Putamen (tissue), 1 donor: ENCODE measurements around the gene RDH16.

Experiments used
- DNase-seq: peaks from one replicate; pipeline ENCODE4 v3.0.0-alpha.2; 2016; ENCODE audit warnings: low spot score

RDH16 gene, protein sequence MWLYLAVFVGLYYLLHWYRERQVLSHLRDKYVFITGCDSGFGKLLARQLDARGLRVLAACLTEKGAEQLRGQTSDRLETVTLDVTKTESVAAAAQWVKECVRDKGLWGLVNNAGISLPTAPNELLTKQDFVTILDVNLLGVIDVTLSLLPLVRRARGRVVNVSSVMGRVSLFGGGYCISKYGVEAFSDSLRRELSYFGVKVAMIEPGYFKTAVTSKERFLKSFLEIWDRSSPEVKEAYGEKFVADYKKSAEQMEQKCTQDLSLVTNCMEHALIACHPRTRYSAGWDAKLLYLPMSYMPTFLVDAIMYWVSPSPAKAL

DNA sequence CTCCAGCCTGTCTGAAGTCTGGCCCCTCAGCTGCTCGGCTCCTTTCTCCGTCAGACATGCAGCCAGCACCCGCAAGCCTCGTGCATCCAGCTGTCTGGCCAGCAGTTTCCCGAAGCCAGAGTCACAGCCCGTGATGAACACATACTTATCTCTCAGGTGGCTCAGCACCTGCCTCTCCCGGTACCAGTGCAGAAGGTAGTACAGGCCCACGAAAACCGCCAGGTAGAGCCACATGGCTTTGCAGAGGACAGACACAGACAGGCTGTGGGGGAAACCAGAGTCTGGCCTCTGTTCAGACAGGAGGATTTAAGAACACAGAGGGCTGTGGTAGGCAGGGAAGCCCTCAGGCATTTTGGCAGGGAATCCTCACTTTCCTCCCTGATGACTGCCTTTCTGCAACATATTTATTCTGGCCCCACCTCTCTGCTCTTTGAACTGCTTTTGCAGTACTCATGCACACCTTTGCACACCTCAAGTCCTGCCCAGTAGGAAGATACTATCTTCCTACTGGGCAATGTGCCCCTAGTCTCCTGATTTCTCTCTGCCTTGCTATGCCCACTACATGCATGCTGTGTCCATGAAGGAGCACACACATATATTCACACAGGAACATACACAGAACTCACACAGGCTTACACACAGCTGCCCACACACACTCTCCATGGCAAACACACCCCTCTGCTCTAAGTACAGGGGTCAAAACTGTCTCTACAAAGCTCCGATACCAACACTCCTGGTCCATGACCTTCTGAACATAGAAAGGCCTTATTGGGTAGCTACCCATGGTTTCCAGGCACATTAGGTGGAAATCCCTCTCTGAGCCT is at the start of gene RDH16:
Gene RDH16, minus strand, starts transcription at position 380 of the 824 bp plus-strand sequence. Its CDS starts 146 bp downstream, at position 234.
- no peak for DNase-seq

DNA sequence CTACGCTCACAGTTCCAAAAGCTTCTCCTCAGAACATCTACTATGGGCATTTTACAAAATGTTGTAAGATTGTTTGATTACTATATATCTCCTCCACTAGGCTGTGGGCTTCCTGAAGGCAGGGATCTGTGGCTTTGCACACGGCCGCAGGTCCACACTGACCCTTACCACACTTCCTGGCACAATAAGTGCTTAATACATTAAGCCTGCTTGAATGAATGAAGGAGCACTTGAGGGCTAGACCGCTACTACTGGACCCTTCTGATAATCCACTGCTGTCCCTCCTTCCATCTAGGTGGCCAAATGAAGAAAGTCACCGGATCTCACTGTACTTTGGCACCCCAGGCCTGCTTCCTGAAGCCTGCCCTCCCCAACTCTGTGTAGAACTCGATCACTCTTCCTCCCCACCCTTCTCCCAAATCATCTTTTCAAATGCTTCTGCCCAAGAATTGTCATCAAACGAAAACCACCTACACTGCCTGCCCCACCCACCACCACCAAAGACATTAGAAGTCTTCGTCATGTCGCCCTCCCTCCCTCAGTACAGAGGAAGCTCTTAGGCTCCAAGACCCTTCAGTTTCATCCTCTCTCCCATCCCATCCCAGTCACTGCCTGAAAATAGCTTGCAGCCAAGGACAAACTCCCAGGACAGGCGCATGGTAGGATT is 49.5 kb upstream of the RDH16 start:
- DNase-seq = no peak

DNA sequence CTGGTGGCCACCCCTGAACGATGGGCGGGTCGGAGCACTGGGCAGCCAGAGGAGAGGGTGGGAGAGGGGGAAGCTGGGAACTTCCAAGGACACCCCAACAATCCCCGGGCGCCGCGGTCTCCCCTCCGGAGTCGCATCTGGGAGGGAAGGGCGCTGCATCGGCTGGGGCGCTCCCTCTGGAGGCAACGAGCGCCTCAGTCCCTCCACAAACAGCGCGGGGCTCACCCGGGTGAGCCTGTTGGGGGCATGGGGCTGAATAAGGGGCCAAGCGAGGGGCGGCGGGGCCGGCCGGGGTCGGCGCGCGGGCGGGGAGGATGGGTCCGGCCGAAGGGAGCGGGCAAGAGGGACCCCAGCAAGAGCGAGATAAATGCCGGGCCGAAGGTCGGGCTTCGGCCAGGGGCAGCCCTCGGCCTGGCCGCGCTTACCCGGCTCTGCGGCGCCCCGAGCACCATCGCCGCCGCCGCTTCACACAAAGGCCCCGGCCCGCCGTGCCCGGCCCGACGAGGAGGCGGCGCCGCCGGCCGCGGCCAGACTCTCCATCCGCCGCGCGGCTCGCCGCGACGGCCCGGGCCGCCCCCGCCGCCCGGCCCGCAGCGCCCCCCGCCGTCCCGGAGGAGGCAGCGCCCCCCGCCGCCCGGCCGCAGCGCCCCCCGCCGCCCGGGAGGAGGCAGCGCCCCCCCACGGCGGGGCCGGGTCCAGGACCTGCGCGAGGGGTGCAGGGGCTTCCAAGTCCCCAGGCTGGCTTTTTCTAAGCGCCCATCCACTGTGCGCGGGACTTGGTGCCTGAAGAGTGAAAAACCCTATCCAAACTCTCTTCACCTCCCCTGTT is 48.8 kb upstream of the RDH16 start, which contains the start of gene ZBTB39:
Gene ZBTB39, minus strand, starts transcription at position 567 of the 829 bp plus-strand sequence. CDS start 1,629 bp downstream, outside the sequence.
- peak; percentile 56 for DNase-seq

DNA sequence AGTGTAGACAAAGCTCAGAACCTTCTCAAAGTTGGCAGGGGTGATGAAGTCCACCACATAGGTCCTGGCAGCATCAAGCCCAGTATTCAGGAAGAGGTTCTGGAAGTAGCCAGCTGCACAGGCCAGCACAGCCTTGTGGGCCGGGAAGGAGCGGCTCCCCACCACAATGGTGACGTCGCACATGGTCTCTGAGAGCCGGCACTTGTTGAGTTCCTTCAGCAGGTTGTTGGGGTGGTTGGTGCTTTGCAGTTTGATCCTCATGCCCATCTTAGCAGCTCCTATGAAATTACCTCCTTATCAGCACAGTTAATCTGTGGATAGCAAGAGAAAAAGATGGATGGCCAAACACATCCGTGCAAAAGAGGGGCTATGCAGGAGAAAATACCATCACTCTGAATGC is 47.2 kb upstream of the RDH16 start:
- no peak for DNase-seq

DNA sequence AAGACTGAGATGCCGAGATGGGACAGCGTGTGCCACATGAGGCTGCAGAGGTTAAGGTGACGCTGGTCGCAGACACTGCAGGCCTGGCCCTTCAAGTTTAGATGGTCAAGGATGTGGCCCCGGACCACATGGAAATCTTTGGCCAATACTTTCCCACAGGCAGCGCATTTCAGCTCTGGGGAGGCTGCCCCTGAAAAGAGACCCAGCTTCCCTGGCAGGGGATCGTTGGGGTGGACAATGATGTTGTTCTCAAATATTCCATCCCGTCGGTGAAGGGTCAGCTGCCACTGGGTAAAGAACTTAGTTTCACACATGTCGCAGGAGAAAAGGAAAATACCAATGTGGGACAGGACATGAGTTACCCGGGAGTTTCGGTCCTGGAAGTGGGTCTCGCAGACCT is 46.0 kb upstream of the RDH16 start:
- DNase-seq = no peak

DNA sequence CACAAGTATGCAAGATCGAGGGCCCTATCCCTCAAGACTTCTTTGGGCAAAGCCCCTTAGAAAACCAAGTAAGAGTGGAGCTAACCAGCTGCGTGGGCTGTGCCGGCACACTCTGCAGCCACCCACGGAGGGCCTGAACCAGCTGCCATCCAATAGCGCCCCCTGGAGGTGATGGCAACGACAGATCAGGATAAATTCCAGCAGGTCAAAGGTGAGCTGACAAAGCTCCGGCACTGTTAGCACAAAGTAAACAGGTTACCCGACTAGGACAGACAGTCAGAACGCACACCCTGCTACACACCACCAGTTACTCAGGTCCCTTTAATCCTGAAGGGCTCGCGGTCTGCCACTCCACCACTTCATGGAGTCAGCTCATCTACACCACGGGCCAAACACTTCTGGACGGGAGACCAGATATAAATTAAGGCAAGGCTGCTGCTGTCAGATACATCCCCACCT is 44.1 kb upstream of the RDH16 start:
- DNase-seq = no peak

DNA sequence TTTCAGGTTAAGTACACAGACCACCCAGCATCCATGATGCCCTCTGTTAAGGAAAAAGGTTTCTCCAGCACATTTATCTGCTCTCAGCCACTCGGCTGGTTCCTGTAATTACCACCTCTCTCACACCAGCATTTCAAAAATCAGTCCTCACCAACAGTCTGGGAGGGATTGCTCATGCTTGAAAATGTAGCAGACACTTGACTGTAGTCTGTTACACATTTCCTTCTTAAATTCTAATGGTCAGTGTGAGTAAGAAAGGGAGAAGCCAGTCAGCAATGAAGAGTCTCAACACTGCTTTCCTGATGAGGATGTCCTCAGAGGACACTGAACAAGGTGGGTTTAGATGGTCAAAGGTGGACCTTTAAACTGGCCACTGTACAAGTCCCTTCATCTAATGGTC is 43.0 kb upstream of the RDH16 start:
- DNase-seq = no peak

DNA sequence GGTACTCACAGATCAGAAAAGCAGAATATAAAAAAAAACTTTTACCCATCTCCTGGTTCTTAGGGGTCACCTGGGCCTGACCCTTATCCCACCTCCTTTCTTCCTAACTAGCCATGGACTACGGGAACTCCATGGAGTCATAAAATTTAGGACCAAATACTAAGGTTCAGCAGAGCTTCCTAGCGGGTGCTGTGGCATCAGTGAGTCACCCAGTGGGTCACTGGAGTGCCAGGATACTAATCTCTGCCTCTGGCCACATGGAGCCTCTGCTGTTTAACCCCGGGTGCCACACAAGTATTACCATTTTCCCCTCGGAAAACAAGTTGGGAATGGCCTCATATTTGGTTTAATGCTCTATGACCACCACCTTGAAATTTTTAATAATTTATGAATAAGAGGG is 42.0 kb upstream of the RDH16 start:
- DNase-seq = no peak

DNA sequence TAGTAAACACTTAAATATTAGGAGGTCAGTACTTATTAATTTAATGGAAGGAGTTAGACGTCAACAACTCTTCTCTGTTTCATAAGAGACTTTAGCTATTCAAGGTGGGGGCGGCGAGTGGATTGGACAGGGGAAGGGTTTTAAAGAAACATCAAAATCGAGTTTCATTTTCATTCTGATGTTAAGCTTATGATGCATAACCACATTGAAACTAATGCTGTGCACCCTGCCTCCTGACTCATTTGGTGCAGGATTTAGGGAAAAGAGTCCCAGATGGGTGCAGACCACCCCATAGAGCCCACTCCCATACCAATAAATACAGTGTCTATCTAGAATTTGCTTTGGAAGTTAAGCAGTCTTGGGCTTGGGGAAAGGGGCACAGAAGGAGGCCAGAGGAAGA is 41.6 kb upstream of the RDH16 start:
- DNase-seq = no peak

DNA sequence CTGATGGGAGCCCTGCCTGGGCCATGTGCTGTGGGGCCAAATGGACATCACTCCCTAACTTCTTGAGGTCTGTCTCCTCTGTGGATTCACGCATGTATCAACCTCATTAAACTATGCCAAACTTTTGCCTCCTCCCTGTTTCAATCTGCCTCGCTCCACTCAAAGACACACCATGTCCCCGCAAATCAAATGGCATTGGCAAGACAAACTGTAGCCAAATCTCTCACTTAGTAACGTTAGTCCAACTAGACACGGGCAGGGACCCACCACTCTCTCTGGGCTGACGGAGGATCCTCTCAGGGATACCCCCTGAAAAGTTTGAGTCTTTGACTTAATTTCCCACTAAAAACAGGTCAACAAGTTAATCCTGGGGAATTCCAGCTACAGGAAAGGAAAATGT is 40.9 kb upstream of the RDH16 start:
- no peak for DNase-seq

DNA sequence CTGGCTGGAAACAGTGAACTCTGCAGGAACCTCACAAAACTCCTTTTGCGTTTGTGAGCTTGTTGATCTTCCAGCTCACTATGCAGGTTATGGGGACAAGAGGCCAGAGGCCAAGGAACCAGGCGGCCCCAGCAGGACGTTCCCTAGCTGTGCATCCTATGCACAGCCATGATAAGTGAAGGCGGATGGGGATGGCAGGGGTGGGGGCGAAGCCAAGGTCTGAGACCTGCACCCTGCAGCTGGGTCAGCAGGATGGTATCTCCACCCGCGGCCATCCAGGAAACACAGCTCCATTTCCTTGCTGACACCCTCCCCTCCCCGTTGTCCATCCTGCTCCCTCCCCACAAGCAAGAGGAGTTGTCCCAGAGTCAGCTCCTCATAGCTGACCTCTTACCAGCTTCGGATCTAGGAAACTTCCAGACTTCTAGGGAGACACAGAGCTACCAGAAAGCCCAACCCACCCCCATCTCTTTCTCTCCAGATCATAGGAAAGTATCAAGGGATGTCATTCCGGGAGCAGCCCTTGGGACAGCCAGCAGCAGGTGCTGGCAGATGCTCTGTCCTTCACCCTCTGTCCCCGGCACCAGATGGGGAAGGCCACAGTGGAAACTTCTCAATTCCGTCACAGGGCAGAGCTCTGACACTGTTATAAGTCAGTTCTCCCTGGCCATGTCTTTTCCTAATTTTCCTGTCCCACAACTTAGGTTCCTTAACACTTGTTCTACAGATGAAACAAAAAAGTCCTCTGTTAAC is 39.6 kb upstream of the RDH16 start:
- DNase-seq = no peak

DNA sequence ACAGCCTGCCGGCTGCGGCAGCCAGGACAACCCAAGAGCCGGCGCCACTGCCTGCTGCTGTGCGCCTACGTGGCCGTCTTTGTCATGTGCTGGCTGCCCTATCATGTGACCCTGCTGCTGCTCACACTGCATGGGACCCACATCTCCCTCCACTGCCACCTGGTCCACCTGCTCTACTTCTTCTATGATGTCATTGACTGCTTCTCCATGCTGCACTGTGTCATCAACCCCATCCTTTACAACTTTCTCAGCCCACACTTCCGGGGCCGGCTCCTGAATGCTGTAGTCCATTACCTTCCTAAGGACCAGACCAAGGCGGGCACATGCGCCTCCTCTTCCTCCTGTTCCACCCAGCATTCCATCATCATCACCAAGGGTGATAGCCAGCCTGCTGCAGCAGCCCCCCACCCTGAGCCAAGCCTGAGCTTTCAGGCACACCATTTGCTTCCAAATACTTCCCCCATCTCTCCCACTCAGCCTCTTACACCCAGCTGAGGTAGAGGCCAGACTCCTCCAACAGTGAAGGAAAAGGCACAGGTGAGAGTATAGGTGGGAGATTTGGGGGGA is 38.6 kb upstream of the RDH16 start:
- no peak for DNase-seq

DNA sequence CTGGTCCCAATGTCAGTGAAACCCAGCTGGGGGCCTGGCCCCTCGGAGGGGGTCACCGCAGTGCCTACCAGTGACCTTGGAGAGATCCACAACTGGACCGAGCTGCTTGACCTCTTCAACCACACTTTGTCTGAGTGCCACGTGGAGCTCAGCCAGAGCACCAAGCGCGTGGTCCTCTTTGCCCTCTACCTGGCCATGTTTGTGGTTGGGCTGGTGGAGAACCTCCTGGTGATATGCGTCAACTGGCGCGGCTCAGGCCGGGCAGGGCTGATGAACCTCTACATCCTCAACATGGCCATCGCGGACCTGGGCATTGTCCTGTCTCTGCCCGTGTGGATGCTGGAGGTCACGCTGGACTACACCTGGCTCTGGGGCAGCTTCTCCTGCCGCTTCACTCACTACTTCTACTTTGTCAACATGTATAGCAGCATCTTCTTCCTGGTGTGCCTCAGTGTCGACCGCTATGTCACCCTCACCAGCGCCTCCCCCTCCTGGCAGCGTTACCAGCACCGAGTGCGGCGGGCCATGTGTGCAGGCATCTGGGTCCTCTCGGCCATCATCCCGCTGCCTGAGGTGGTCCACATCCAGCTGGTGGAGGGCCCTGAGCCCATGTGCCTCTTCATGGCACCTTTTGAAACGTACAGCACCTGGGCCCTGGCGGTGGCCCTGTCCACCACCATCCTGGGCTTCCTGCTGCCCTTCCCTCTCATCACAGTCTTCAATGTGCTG is 38.0 kb upstream of the RDH16 start:
- DNase-seq = no peak

DNA sequence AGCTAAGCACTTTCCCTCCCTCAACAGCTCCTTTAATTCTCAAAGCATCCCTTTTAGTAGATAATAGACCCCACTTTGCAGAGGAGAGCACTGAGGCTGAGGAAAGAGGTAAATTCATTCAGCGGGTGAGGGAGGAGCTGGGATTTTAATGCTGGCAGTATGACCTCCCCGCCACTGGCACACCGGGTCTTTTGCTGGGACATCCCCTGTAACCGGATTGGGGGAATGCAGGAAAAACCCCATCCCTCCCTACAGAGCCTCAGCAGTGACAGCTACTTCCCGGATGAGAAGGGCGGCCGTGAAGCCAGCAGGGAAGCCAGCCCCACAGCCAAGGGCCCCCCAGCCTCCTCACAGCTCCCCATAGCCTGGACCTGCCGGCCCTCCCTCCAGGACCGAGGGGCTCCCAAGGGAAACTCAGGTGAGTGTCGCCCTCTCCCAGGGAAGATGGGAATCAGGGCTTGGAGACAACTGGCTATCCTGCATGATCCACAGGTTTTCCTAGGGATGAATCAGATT is 36.9 kb upstream of the RDH16 start:
- no peak for DNase-seq

DNA sequence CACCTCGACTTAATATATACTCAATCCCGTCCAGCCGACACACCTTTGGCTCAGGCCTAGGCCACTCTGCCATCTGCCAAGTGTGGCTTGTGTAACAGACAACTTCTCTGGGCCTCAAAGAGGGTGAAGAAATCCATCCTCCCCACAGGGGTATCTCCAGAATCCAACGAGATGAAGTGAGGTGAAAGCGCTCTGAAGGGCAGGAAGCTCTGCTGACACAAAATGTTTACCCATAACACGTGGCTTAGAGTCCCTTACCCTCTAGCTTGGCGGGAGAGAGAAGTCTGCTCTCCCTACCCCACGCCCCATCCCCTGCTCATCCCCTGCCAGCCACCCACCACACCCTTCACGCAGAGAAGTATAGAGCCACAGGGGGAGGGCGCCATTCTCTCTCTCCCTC is 35.9 kb upstream of the RDH16 start:
- DNase-seq = no peak

DNA sequence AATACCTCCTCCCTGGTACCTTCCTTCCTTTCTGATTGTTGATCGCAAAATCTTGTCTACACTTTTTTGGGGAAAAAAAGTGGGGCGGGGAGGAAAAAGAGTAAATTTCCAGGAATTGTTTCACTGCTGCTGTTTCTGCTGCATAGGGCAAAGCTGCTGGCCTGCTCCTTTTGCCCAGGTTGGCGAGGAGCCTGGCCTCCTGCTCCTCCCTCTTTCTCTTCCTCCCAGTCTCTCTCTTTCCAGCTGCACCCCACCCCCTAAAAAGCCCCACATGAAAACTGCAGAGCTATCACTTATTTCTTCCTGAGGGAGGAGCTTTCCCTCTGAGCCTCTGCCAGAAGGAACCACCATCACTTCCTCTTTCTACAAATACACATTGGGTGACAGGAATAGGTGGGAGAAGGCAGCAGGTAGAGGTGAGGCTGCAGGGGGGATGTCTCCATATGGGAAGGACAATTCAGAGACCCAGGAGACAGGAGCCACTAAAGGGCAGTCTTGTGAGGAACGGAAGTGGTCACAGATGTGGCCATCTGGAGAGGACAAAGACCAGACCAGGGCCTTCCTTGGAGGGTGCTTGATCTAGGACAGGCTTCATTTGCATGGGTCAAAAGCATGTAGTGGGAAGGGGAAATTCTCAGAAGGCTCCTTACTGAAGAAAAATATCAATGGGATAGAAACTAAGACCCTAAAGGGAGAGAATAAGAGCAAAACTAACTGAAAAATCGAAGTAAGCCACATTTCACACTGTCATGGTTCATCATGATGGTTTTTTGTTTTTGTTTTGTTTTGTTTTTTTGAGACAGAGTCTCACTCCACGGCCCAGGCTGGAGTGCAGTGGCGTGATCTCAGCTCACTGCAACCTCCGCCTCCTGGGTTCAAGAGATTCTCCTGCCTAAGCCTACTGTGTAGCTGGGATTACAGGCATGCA is 34.2 kb upstream of the RDH16 start:
- DNase-seq = peak; percentile 30

DNA sequence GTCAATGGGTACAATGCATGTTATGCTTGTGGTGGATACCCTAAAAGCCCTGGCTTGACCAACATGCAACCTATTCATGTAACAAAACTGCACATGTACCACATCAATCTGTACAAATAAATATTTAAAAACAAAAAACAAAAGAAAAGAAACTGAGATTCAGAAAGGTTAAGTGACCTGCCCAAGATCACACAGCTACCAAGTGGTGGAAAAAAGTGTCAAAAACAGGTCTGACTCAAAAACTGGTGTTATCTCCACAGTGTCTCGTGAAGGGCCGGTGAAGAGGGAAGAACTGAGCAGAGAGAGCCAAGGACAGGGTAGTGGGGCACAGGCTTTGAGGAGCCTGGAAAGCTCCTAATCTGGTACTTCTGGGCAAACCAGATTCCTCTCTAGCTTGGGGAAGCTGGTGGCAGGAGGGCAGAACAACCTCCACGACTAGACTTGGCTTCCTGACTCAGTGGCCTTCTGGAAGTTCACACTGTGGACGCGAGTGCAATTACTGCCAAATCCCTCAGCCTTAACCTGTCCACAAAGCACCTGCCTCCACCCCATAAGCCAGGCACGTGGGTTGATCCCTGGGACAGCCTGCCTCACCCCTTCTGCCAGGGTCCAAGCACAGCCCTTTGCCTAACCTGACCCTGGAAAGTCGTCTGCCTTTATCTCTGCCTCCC is 33.4 kb upstream of the RDH16 start:
- no peak for DNase-seq
